Endodermal cell (in vitro differentiated cells): ENCODE measurements around the gene EWSR1. TPM values are rescaled to one million over a fixed set of nuclear protein-coding genes. Genes with fewer than 3 reads are reported as not detected.
A peak's percentile ranks its signal among the peaks of the same experiment; 100 is the strongest.

Experiments used
- DNase-seq: peaks from one replicate; pipeline ENCODE4 v3.0.0-alpha.2; 2017
- H3K27ac ChIP-seq: 2 replicates; pipeline ENCODE4 v1.5.1; 2013; ENCODE audit warnings: mild to moderate bottlenecking, low read depth, low read length, moderate library complexity
- H3K27me3 ChIP-seq: 2 replicates; pipeline ENCODE4 v1.6.1; 2013; ENCODE audit warnings: mild to moderate bottlenecking, low read length, moderate library complexity; ENCODE audit not compliant: insufficient read depth, control insufficient read depth, poor library complexity, severe bottlenecking
- H3K36me3 ChIP-seq: 2 replicates; pipeline ENCODE4 v1.7.0; 2013; ENCODE audit warnings: mild to moderate bottlenecking, low read length, moderate library complexity; ENCODE audit not compliant: control insufficient read depth, insufficient read depth
- H3K4me1 ChIP-seq: one replicate; pipeline ENCODE4 v1.7.0; 2013; ENCODE audit warnings: low read length; ENCODE audit not compliant: control insufficient read depth, insufficient read depth
- H3K4me3 ChIP-seq: 2 replicates; pipeline ENCODE4 v1.5.1; 2013; ENCODE audit warnings: mild to moderate bottlenecking, low read length, moderate library complexity
- H3K9ac ChIP-seq: 2 replicates; pipeline ENCODE4 v1.6.1; 2013; ENCODE audit warnings: mild to moderate bottlenecking, low read length, moderate library complexity; ENCODE audit not compliant: poor library complexity, severe bottlenecking; ENCODE audit errors: extremely low read depth
- H3K9me3 ChIP-seq: 2 replicates; pipeline ENCODE4 v1.6.1; 2013; ENCODE audit warnings: mild to moderate bottlenecking, low read length, moderate library complexity; ENCODE audit not compliant: control insufficient read depth
- H3K27ac Mint-ChIP-seq: 2 replicates; pipeline ENCODE4 v1.8.0; 2020; ENCODE audit warnings: mixed read lengths
- H3K27me3 Mint-ChIP-seq: 2 replicates; pipeline ENCODE4 v1.8.0; 2021; ENCODE audit warnings: mild to moderate bottlenecking, mixed read lengths; ENCODE audit not compliant: insufficient read depth
- H3K36me3 Mint-ChIP-seq: 2 replicates; pipeline ENCODE4 v1.8.0; 2020; ENCODE audit warnings: low read depth, mixed read lengths
- H3K4me1 Mint-ChIP-seq: 2 replicates; pipeline ENCODE4 v1.8.0; 2020; ENCODE audit warnings: mixed read lengths
- H3K4me3 Mint-ChIP-seq: 2 replicates; pipeline ENCODE4 v1.8.0; 2020; ENCODE audit warnings: mild to moderate bottlenecking, moderate library complexity, mixed read lengths
- H3K9me3 Mint-ChIP-seq: 2 replicates; pipeline ENCODE4 v1.8.0; 2020; ENCODE audit warnings: mild to moderate bottlenecking, mixed read lengths
- WGBS, 2 experiments: methylation state at CpG; one replicate each; pipeline versions ENCODE4 v1.1.5 to v1.1.7; 2013; ENCODE audit warnings: missing lambda C conversion rate in 2 of 2, mixed read lengths in 1 of 2; ENCODE audit not compliant: insufficient coverage in 1 of 2, insufficient read length in 1 of 2; 5-methylcytosine and 5-hydroxymethylcytosine counted together
- total RNA-seq, 2 donors: library from RNA; stranded (reverse); fragmentation: NEBNext Ultra II Directional in 1 of 2; extraction: Animal tissue kit (Norgen Biotek cat#: 25700) in 1 of 2; gene quantifications; 2 replicates in 1 of 2; 3 replicates in 1 of 2; pipeline ENCODE4 v1.2.1, GENCODE V29; 2021
- TF ChIP-seq, protein P1 (sequence below): fragments of 200-600 bp; sonication (generic); conservative IDR thresholded peaks from 2 replicates; pipeline ENCODE4 v1.5.0; 2021; ENCODE audit warnings: antibody characterized with exemption, mild to moderate bottlenecking

The EWSR1 gene
- total RNA-seq, 2 donors from 2014 or later: 295 to 352 TPM

DNA sequence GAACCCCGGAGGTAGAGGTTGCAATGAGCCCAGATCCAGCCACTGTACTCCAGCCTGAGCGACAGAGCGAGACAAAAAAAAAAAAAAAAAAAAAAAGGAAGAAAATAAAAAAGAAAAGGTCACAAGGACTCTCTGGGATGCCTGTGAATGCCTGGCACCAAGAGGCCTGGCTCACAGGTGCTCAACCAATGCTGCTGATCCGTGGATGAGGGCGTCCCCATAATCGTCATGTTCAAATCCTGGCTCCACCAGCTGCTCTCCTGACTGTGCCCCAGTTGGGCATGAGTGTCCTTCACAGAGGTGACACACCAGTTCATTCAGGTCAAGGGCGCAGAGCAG is 37.7 kb downstream of the EWSR1 start:
- H3K9ac ChIP-seq: no peak overlapping the region
- 64% methylated on average over 4 to 7 of the region's 7 CpGs for WGBS, 2 experiments
- H3K36me3 ChIP-seq: no peaks in the 10 kb centered on the region
- TF ChIP-seq, protein P1, sequence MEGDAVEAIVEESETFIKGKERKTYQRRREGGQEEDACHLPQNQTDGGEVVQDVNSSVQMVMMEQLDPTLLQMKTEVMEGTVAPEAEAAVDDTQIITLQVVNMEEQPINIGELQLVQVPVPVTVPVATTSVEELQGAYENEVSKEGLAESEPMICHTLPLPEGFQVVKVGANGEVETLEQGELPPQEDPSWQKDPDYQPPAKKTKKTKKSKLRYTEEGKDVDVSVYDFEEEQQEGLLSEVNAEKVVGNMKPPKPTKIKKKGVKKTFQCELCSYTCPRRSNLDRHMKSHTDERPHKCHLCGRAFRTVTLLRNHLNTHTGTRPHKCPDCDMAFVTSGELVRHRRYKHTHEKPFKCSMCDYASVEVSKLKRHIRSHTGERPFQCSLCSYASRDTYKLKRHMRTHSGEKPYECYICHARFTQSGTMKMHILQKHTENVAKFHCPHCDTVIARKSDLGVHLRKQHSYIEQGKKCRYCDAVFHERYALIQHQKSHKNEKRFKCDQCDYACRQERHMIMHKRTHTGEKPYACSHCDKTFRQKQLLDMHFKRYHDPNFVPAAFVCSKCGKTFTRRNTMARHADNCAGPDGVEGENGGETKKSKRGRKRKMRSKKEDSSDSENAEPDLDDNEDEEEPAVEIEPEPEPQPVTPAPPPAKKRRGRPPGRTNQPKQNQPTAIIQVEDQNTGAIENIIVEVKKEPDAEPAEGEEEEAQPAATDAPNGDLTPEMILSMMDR: no peak
- peak overlapping the region; percentile 78 for H3K4me3 Mint-ChIP-seq
- no peaks in the 10 kb centered on the region for H3K9me3 ChIP-seq
- peaks cover 8% of the 10 kb centered on the region for H3K4me1 ChIP-seq
- no peak for DNase-seq
- H3K27me3 ChIP-seq: no peaks in the 10 kb centered on the region
- H3K4me3 ChIP-seq: no peak overlapping the region
- H3K36me3 Mint-ChIP-seq: peaks cover 3% of the 10 kb centered on the region
- H3K27ac ChIP-seq: no peak overlapping the region
- no peaks in the 10 kb centered on the region for H3K27me3 Mint-ChIP-seq
- peaks cover 21% of the 10 kb centered on the region for H3K4me1 Mint-ChIP-seq
- H3K27ac Mint-ChIP-seq: peak overlapping the region; percentile 92
- H3K9me3 Mint-ChIP-seq: no peaks in the 10 kb centered on the region

DNA sequence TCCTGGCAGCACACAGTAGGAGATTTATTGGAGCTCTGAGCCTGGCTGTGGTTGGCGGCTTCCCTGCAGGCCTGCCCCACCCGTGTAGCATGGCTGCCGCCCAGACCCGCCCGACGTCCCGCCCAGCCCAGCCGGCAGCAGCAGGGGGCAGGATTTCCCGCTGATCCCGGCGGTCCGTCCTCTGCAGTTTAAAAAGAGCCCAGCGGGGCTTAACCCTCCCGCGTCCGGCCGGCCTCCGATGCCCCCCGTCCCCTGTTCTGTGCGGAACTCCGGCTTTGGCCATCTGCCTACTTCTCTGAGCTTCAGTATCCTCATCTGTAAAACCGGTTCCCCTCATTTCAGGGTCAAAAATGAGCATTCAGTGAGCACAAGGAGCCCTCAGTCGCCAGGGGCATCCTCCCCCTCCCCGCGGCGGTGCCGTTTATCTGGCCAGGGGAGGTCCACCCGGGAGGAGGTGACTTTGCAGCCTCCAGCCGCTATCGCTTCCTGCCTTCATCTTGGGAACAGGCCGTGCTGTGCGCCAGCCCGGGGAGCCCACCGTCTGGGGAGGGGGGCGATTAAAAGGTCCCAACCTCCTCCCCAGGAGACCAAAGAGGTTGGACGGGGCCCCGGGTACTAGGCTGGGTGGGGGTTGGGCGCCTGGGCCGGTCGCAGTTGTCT is 38.2 kb downstream of the EWSR1 start, which contains the start of gene GAS2L1:
GAS2L1 (plus strand) TSS at position 476 of the 660 bp plus-strand sequence. CDS start 1,456 bp downstream, outside the sequence.
- no peaks in the 10 kb centered on the region for H3K9me3 ChIP-seq
- peak within 1 kb of the TSS; percentile 78 for H3K9ac ChIP-seq
- peaks cover 21% of the 10 kb centered on the region for H3K4me1 Mint-ChIP-seq
- no peaks in the 10 kb centered on the region for H3K36me3 ChIP-seq
- H3K27me3 ChIP-seq: no peaks in the 10 kb centered on the region
- peak within 1 kb of the TSS; percentile 78 for H3K4me3 Mint-ChIP-seq
- H3K27ac ChIP-seq: peak within 1 kb of the TSS; percentile 88
- peak within 1 kb of the TSS; percentile 92 for H3K27ac Mint-ChIP-seq
- peak within 1 kb of the TSS; percentile 85 for H3K4me3 ChIP-seq
- peak; percentile 93 for DNase-seq
- TF ChIP-seq, protein P1: peak; percentile 53
- H3K9me3 Mint-ChIP-seq: no peaks in the 10 kb centered on the region
- no peaks in the 10 kb centered on the region for H3K36me3 Mint-ChIP-seq
- 1 to 3% methylated on average over 20 to 40 of the region's 40 CpGs for WGBS, 2 experiments
- H3K4me1 ChIP-seq: peaks cover 8% of the 10 kb centered on the region
- H3K27me3 Mint-ChIP-seq: no peaks in the 10 kb centered on the region

DNA sequence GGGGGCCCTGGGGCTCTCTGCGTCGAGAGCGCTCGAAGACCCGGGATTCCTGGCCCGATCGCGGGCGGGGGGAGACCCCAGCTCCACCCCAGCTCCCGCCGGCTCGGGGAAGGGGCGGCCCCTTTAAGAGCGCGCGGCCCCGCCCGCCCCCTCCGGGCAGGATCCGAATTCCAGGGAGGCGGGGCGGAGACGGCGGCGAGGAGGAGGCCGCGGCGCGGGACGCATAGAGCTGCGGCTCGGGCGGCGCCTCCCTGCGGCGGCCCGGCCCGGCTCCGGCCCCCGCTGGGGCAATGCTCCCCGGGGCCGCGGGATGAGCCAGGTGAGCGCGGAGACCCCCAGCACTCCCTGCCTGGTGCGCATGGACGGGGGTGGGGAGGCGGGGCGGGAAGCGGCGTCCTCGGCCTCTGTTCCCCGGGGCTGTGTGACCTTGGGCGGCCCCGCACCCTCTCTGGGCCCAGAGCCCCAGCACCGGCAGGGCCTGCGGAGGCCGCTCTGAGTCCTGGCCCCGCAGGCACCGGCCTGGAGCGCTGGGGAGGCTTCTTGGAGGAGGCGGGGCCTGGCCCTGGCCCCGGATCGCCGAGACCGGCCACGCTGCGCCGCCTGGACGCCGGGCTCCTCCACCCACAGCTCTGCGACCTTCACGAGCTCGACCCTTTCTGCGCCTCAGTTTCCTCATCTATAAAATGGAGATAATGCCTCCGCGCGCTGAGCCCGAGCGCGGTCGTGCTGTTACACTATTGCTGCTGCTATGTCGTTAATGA is 38.9 kb downstream of the EWSR1 start:
- Histone ChIP-seq H3K27me3 (no peaks in the 10 kb centered on the region), H3K9ac (peak overlapping the region; percentile 78), H3K4me3 (peak overlapping the region; percentile 85), H3K4me1 (peaks cover 8% of the 10 kb centered on the region), H3K27ac (peak overlapping the region; percentile 88), H3K9me3 (no peaks in the 10 kb centered on the region), H3K36me3 (no peaks in the 10 kb centered on the region)
- peak overlapping the region; percentile 78 for H3K4me3 Mint-ChIP-seq
- H3K27me3 Mint-ChIP-seq: no peaks in the 10 kb centered on the region
- WGBS, 2 experiments: 5 to 10% methylated on average over 29 to 83 of the region's 83 CpGs
- H3K36me3 Mint-ChIP-seq: peaks cover under 1% of the 10 kb centered on the region
- DNase-seq: peak; percentile 91
- H3K4me1 Mint-ChIP-seq: peaks cover 21% of the 10 kb centered on the region
- no peaks in the 10 kb centered on the region for H3K9me3 Mint-ChIP-seq
- TF ChIP-seq, protein P1: no peak
- peak overlapping the region; percentile 91 for H3K27ac Mint-ChIP-seq
